HepG2 (cell line): ENCODE data around the gene PPP1R27. TPM values are rescaled to one million over a fixed set of nuclear protein-coding genes. Genes with fewer than 3 reads are reported as not detected.

ENCODE experiments used
- ARHGAP35 ChIP-seq: sonication (generic); formaldehyde crosslinking; IDR thresholded peaks from 2 replicates; pipeline ENCODE4 v1.9.0; 2022; ENCODE audit warnings: mild to moderate bottlenecking, inconsistent platforms, moderate library complexity, missing genetic modification reagents, borderline replicate concordance
- CEBPG ChIP-seq: IDR thresholded peaks from 2 replicates; pipeline ENCODE4 v1.6.1; 2016
- CREBL2 ChIP-seq: sonication (generic); formaldehyde crosslinking; IDR thresholded peaks from 2 replicates; pipeline ENCODE4 v1.8.1; 2023; ENCODE audit warnings: missing genetic modification reagents, mild to moderate bottlenecking, borderline replicate concordance
- ELF3 ChIP-seq: IDR thresholded peaks from 2 replicates; pipeline ENCODE4 v1.6.1; 2016; ENCODE audit warnings: missing genetic modification reagents, missing compliant biosample characterization
- ESRRA ChIP-seq: sonication (generic); formaldehyde crosslinking; IDR thresholded peaks from 2 replicates; pipeline ENCODE4 v1.5.1; 2020; ENCODE audit warnings: mild to moderate bottlenecking, low read depth, missing genetic modification reagents
- FOXO4 ChIP-seq: sonication (generic); formaldehyde crosslinking; conservative IDR thresholded peaks from 2 replicates; pipeline ENCODE4 v1.8.1; 2023; ENCODE audit warnings: missing genetic modification reagents
- GABPB1 ChIP-seq: IDR thresholded peaks from 2 replicates; pipeline ENCODE4 v1.6.1; 2016; ENCODE audit warnings: mild to moderate bottlenecking, missing genetic modification reagents, moderate library complexity, missing compliant biosample characterization
- GMEB1 ChIP-seq: sonication (generic); formaldehyde crosslinking; IDR thresholded peaks from 2 replicates; pipeline ENCODE4 v1.5.1; 2020; ENCODE audit warnings: missing genetic modification reagents, mild to moderate bottlenecking, borderline replicate concordance
- HMGA1 ChIP-seq: sonication (generic); formaldehyde crosslinking; conservative IDR thresholded peaks from 2 replicates; pipeline ENCODE4 v1.4.0; 2020; ENCODE audit warnings: missing genetic modification reagents
- KAT8 ChIP-seq: IDR thresholded peaks from 2 replicates; pipeline ENCODE4 v1.6.1; 2016; ENCODE audit warnings: missing genetic modification reagents, missing compliant biosample characterization
- KMT2A ChIP-seq: sonication (generic); formaldehyde crosslinking; IDR thresholded peaks from 2 replicates; pipeline ENCODE4 v1.4.0; 2020; ENCODE audit warnings: missing genetic modification reagents
- NFKB2 ChIP-seq: sonication (generic); formaldehyde crosslinking; IDR thresholded peaks from 2 replicates; pipeline ENCODE4 v1.4.0; 2020; ENCODE audit warnings: missing genetic modification reagents, borderline replicate concordance
- NR0B2 ChIP-seq: sonication (generic); formaldehyde crosslinking; IDR thresholded peaks from 2 replicates; pipeline ENCODE4 v1.4.0; 2020; ENCODE audit warnings: mild to moderate bottlenecking, missing genetic modification reagents
- PHF21A ChIP-seq: sonication (generic); formaldehyde crosslinking; IDR thresholded peaks from 2 replicates; pipeline ENCODE4 v1.5.0; 2020; ENCODE audit warnings: mild to moderate bottlenecking, missing genetic modification reagents
- PPARG ChIP-seq: conservative IDR thresholded peaks from 2 replicates; pipeline ENCODE4 v1.6.1; 2016; ENCODE audit warnings: missing biosample characterization, missing genetic modification reagents
- SAP130 ChIP-seq: IDR thresholded peaks from 2 replicates; pipeline ENCODE4 v1.6.1; 2016; ENCODE audit warnings: low read depth
- TFE3 ChIP-seq: IDR thresholded peaks from 2 replicates; pipeline ENCODE4 v1.6.1; 2016
- TOE1 ChIP-seq: sonication (generic); formaldehyde crosslinking; IDR thresholded peaks from 2 replicates; pipeline ENCODE4 v1.4.0; 2020; ENCODE audit warnings: mild to moderate bottlenecking, missing genetic modification reagents
- YEATS2 ChIP-seq: sonication (generic); formaldehyde crosslinking; IDR thresholded peaks from 2 replicates; pipeline ENCODE4 v1.4.0; 2020; ENCODE audit warnings: missing genetic modification reagents, borderline replicate concordance
- YEATS4 ChIP-seq: sonication (generic); formaldehyde crosslinking; IDR thresholded peaks from 2 replicates; pipeline ENCODE4 v1.4.0; 2020; ENCODE audit warnings: missing genetic modification reagents, borderline replicate concordance
- ZBTB43 ChIP-seq: sonication (generic); formaldehyde crosslinking; conservative IDR thresholded peaks from 2 replicates; pipeline ENCODE4 v1.4.0; 2020; ENCODE audit warnings: missing genetic modification reagents
- ZNF264 ChIP-seq: sonication (generic); formaldehyde crosslinking; IDR thresholded peaks from 2 replicates; pipeline ENCODE4 v1.4.0; 2020; ENCODE audit warnings: missing genetic modification reagents
- ZNF556 ChIP-seq: sonication (generic); formaldehyde crosslinking; IDR thresholded peaks from 2 replicates; pipeline ENCODE4 v1.4.0; 2020; ENCODE audit warnings: mild to moderate bottlenecking, missing genetic modification reagents, borderline replicate concordance
- polyA plus RNA-seq, 8 experiments: library from polyadenylated mRNA; depleted of rRNA in 3 of 8; stranded (reverse) in 7 of 8; unstranded in 1 of 8; fragments of >200 nt; fragmentation: Illumina TruSeq in 4 of 8; extraction: Trizol in 4 of 8; gene quantifications; 2 replicates each; pipeline versions ENCODE4 v1.2.1 to v1.2.3, GENCODE V29; 2011 to 2016; ENCODE audit warnings: low read depth in 4 of 8, missing spikeins in 1 of 8, mixed read lengths in 1 of 8; ENCODE audit not compliant: insufficient read depth in 1 of 8
- total RNA-seq, 5 experiments: library from RNA; depleted of rRNA; stranded (reverse); fragments of >200 nt; fragmentation: Illumina TruSeq; extraction: Trizol; gene quantifications; 2 replicates each; pipeline ENCODE4 v1.2.3, GENCODE V29; 2016; ENCODE audit warnings: low read depth in 1 of 5

The PPP1R27 gene
- total and polyA plus RNA-seq, 2 of the 13 experiments (the other 11 are each of a cell fraction or from before 2014, with no cell fraction given), result 0.17 to 1.00 TPM

GRCh38 chr17:81821603-81822311 lies 13.1 kb downstream of the PPP1R27 start (continued):
- TF ChIP-seq ZBTB43 (CRISPR knock-in tag) (peak; percentile 61; the same call in 1 of the 2 replicates), KMT2A (CRISPR knock-in tag) (peak; percentile 42; the same call in 1 of the 2 replicates), KAT8 (CRISPR knock-in tag) (peak; percentile 82), GMEB1 (CRISPR knock-in tag) (peak; percentile 52; the same call in 1 of the 2 replicates), TOE1 (CRISPR knock-in tag) (no peak), SAP130 (CRISPR knock-in tag) (peak; percentile 78), YEATS2 (CRISPR knock-in tag) (peak; percentile 70; the same call in 1 of the 2 replicates), GABPB1 (CRISPR knock-in tag) (peak; percentile 65; the same call in 1 of the 2 replicates), NR0B2 (CRISPR knock-in tag) (0 out of 2 replicates have a peak, but pooled peaks have one; percentile 35), ELF3 (CRISPR knock-in tag) (peak; percentile 81), ARHGAP35 (CRISPR knock-in tag) (0 out of 2 replicates have a peak, but pooled peaks have one; percentile 21), ZNF556 (peak; percentile 20; the same call in 1 of the 2 replicates), ZNF264 (CRISPR knock-in tag) (peak; percentile 62; the same call in 1 of the 2 replicates), PHF21A (CRISPR knock-in tag) (peak; percentile 53; the same call in 1 of the 2 replicates), TFE3 (CRISPR knock-in tag) (peak; percentile 55; the same call in 1 of the 2 replicates), PPARG (CRISPR knock-in tag) (peak; percentile 42; the same call in 1 of the 2 replicates), CREBL2 (CRISPR knock-in tag) (0 out of 2 replicates have a peak, but pooled peaks have one; percentile 51), YEATS4 (CRISPR knock-in tag) (peak; percentile 32; the same call in 1 of the 2 replicates), CEBPG (peak; percentile 26; the same call in 1 of the 2 replicates), HMGA1 (CRISPR knock-in tag) (no peak), FOXO4 (no peak), NFKB2 (CRISPR knock-in tag) (peak; percentile 72; the same call in 1 of the 2 replicates), ESRRA (CRISPR knock-in tag) (peak; percentile 19; the same call in 1 of the 2 replicates)
